Loucy (cell line): ENCODE results near the gene DAB2.

Experiments used
- CTCF ChIP-seq: fragments of 200-600 bp; sonication (generic); conservative IDR thresholded peaks from 2 replicates; pipeline ENCODE4 v1.5.1; 2014; ENCODE audit warnings: mild to moderate bottlenecking, antibody characterized with exemption, low read length
- EZH2phosphoT487 ChIP-seq: fragments of 200-600 bp; IDR thresholded peaks from 2 replicates; pipeline ENCODE4 v1.6.1; 2018; ENCODE audit warnings: antibody characterized with exemption, mild to moderate bottlenecking, moderate library complexity, borderline replicate concordance

- TF ChIP-seq CTCF (no peak), EZH2phosphoT487 (no peak)
Observed at GRCh38 chr5:39355324-39355723, 69.5 kb downstream of the DAB2 start.
